ENCODE results near the gene C1orf35.
"Not testable (repeated sequence)": the region's sequence is repeated elsewhere in the genome, so short reads cannot be mapped to it uniquely, and the experiment has no call there.

GRCh38 chr1:228111315-228111714, 8.2 kb upstream of the C1orf35 start:
- TF ChIP-seq CTCF (IDR thresholded peaks at IDR 0.05; ENCODE audit: low read depth, low read length, missing input control); MAX (IDR thresholded peaks at IDR 0.05); ATF3 (IDR thresholded peaks at IDR 0.05); FOXA2 (IDR thresholded peaks at IDR 0.05); GABPA (IDR thresholded peaks at IDR 0.05 in 1 of 2, conservative IDR thresholded peaks at IDR 0.05 in 1 of 2); TAF1 (conservative IDR thresholded peaks at IDR 0.05); EGR1 (IDR thresholded peaks at IDR 0.05; ENCODE audit: low read depth in 2 of 2); JUND (IDR thresholded peaks at IDR 0.05); SP1 (IDR thresholded peaks at IDR 0.05); HNF4G (IDR thresholded peaks at IDR 0.05); HNF4A (conservative IDR thresholded peaks at IDR 0.05): not testable (repeated sequence)

Measured in liver (tissue), 3 donors.